PC-9 (cell line): ENCODE data around the gene APOLD1. TPM values are rescaled to one million over a fixed set of nuclear protein-coding genes. Genes with fewer than 3 reads are reported as not detected.
A peak's percentile ranks its signal among the peaks of the same experiment; 100 is the strongest.

Experiments used
- BruUV-seq: library from RNA; stranded (reverse); fragments of 400-500 nt; replicated peaks from 2 replicates; lab custom pipeline; 2021; lab: Mats Ljungman, UMichigan
- CTCF ChIA-PET: fragments of 300-600 bp; sonication (Branson Sonifier 250); formaldehyde crosslinking; loops from one replicate; lab custom pipeline; 2022; ENCODE audit warnings: antibody characterized with exemption; lab: Charles Lee
- POLR2A ChIA-PET: fragments of 300-600 bp; sonication (Branson Sonifier 250); formaldehyde crosslinking; loops from one replicate; lab custom pipeline; 2022; ENCODE audit warnings: antibody characterized with exemption; ENCODE audit not compliant: unreplicated experiment; lab: Charles Lee
- DNase-seq, 2 experiments: peaks; one replicate each; pipeline versions ENCODE4 v3.0.0 to v3.0.0-alpha.2; 2015 to 2022; ENCODE audit warnings: mixed read lengths in 1 of 2
- H2AFZ ChIP-seq: fragments of 200-600 bp; sonication (generic); 2 replicates; pipeline ENCODE4 v1.8.1; 2017; ENCODE audit warnings: antibody characterized with exemption
- H3F3A ChIP-seq: fragments of 200-600 bp; sonication (generic); 2 replicates; pipeline ENCODE4 v1.8.1; 2017; ENCODE audit warnings: antibody characterized with exemption, mild to moderate bottlenecking, low read depth; ENCODE audit not compliant: insufficient read depth
- H3K27ac ChIP-seq: fragments of 200-600 bp; sonication (generic); 2 replicates; pipeline ENCODE4 v1.6.1; 2016; ENCODE audit warnings: mixed run types
- H3K27me3 ChIP-seq: fragments of 200-600 bp; sonication (generic); 2 replicates; pipeline ENCODE4 v1.6.1; 2016; ENCODE audit warnings: low read depth, mixed run types; ENCODE audit not compliant: insufficient read depth
- H3K36me3 ChIP-seq: fragments of 200-600 bp; sonication (generic); 2 replicates; pipeline ENCODE4 v1.6.1; 2016; ENCODE audit warnings: low read depth, mixed run types
- H3K4me1 ChIP-seq: fragments of 200-600 bp; sonication (generic); replicated peaks from 2 replicates; pipeline ENCODE4 v1.6.1; 2016; ENCODE audit warnings: mixed run types; ENCODE audit not compliant: insufficient read depth
- H3K4me2 ChIP-seq: fragments of 200-600 bp; sonication (generic); 2 replicates; pipeline ENCODE4 v1.6.1; 2017; ENCODE audit warnings: mixed run types
- H3K4me3 ChIP-seq: fragments of 200-600 bp; sonication (generic); 2 replicates; pipeline ENCODE4 v1.6.1; 2016; ENCODE audit warnings: mixed run types
- H3K79me2 ChIP-seq: fragments of 200-600 bp; sonication (generic); 2 replicates; pipeline ENCODE4 v1.6.1; 2017; ENCODE audit warnings: low read depth, mixed run types
- H3K9me2 ChIP-seq: fragments of 200-600 bp; sonication (generic); 2 replicates; pipeline ENCODE4 v1.8.1; 2017; ENCODE audit warnings: mild to moderate bottlenecking; ENCODE audit not compliant: insufficient read depth
- H3K9me3 ChIP-seq: fragments of 200-600 bp; sonication (generic); 2 replicates; pipeline ENCODE4 v1.8.1; 2016; ENCODE audit warnings: low read depth; ENCODE audit not compliant: insufficient read depth
- H4K20me1 ChIP-seq: fragments of 200-600 bp; sonication (generic); 2 replicates; pipeline ENCODE4 v1.8.1; 2017; ENCODE audit not compliant: insufficient read depth
- CTCF ChIP-seq: fragments of 200-600 bp; sonication (generic); conservative IDR thresholded peaks from 2 replicates; pipeline ENCODE4 v1.6.1; 2017; ENCODE audit warnings: mixed run types, antibody characterized with exemption, mild to moderate bottlenecking, moderate library complexity
- EZH2 ChIP-seq: fragments of 200-600 bp; sonication (generic); IDR thresholded peaks from 2 replicates; pipeline ENCODE4 v1.8.0; 2017; ENCODE audit warnings: antibody characterized with exemption, low read depth
- intact Hi-C: fragments of 100-400 bp; cut with micrococcal nuclease; formaldehyde crosslinking; loops from one replicate; pipeline ENCODE4 v1.10.0; 2022; ENCODE audit not compliant: unreplicated experiment
- total RNA-seq: library from RNA; stranded (reverse); gene quantifications from 2 replicates; pipeline ENCODE4 v1.2.3, GENCODE V29; 2021

The APOLD1 gene
- total RNA-seq, 1 experiment from 2014 or later, result 23.3 TPM

- CTCF ChIA-PET, result interaction anchor here (1.1 kb wide), 1 partner anchor 11 kb away, joined by 3 read pairs; no protein-coding TSS in a partner anchor
- POLR2A ChIA-PET, result interaction anchor here (0.5 kb wide), 1 partner anchor 221 kb away, joined by 5 read pairs; no protein-coding TSS in a partner anchor
- H3K4me1 ChIP-seq, result peaks cover 27% of the 10 kb centered on the region
Measured at GRCh38 chr12:12755923-12756322, 29.5 kb upstream of the APOLD1 start.

GRCh38 chr12:12757121-12757520 lies 28.3 kb upstream of the APOLD1 start:
- POLR2A ChIA-PET, result interaction anchor here (0.6 to 0.7 kb wide), 2 partner anchors 11 to 46 kb away, joined by 3 read pairs; no protein-coding TSS in a partner anchor

More at GRCh38 chr12:12755923-12756322, 29.5 kb upstream of the APOLD1 start:
- no peaks in the 10 kb centered on the region for H3K9me3 ChIP-seq
- intact Hi-C loops, result no loop called here
- H3K27me3 ChIP-seq, result no peaks in the 10 kb centered on the region
- H3K79me2 ChIP-seq, result no peaks in the 10 kb centered on the region
- no peak for DNase-seq
- H2AFZ ChIP-seq, result no peak overlapping the region
- BruUV-seq, result no TSS peak
- no peak overlapping the region for H3K27ac ChIP-seq
- H3K9me2 ChIP-seq, result no peaks in the 10 kb centered on the region
- H3K4me3 ChIP-seq, result no peak overlapping the region
- H4K20me1 ChIP-seq, result no peaks in the 10 kb centered on the region
- no peak overlapping the region for H3K4me2 ChIP-seq
- no peak for TF ChIP-seq CTCF
- no peak for TF ChIP-seq EZH2
- H3K36me3 ChIP-seq, result no peaks in the 10 kb centered on the region
- peaks cover 25% of the 10 kb centered on the region for H3F3A ChIP-seq

GRCh38 chr12:12759234-12759915 lies 26.1 kb upstream of the APOLD1 start:
- no peaks in the 10 kb centered on the region for H4K20me1 ChIP-seq
- CTCF ChIA-PET, result interaction anchor here (0.5 to 1.3 kb wide), 2 partner anchors 17 to 29 kb away, joined by 6 to 7 read pairs; no protein-coding TSS in a partner anchor
- no peak for TF ChIP-seq EZH2
- no peak for TF ChIP-seq CTCF
- no peaks in the 10 kb centered on the region for H3K9me3 ChIP-seq
- intact Hi-C loops, result loop anchor here (2.0 kb wide), 1 partner anchor 19 kb away; no protein-coding TSS in a partner anchor
- POLR2A ChIA-PET, result interaction anchor here (0.5 to 0.7 kb wide), 4 partner anchors 21 to 132 kb away, joined by 3 to 8 read pairs (median 4); partner anchors contain the start of gene GPRC5A
- peak overlapping the region; percentile 72 for H3K4me2 ChIP-seq
- peaks cover 27% of the 10 kb centered on the region for H3K4me1 ChIP-seq
- H3K36me3 ChIP-seq, result no peaks in the 10 kb centered on the region
- BruUV-seq, result TSS peak; percentile 53
- H3K4me3 ChIP-seq, result no peak overlapping the region
- no peaks in the 10 kb centered on the region for H3K27me3 ChIP-seq
- H2AFZ ChIP-seq, result peak overlapping the region; percentile 66; the same call in 1 of the 2 replicates
- H3K9me2 ChIP-seq, result no peaks in the 10 kb centered on the region
- no peaks in the 10 kb centered on the region for H3K79me2 ChIP-seq
- peak overlapping the region; percentile 87 for H3K27ac ChIP-seq
- DNase-seq, result no peak
- H3F3A ChIP-seq, result peaks cover 25% of the 10 kb centered on the region

More at GRCh38 chr12:12757121-12757520, 28.3 kb upstream of the APOLD1 start:
- Histone ChIP-seq H3K4me3 (no peak overlapping the region), H3K4me2 (no peak overlapping the region), H3K27ac (peak overlapping the region; percentile 87), H3K36me3 (no peaks in the 10 kb centered on the region), H3K9me3 (no peaks in the 10 kb centered on the region), H3K4me1 (peaks cover 27% of the 10 kb centered on the region), H3K27me3 (no peaks in the 10 kb centered on the region), H3K9me2 (no peaks in the 10 kb centered on the region), H3K79me2 (no peaks in the 10 kb centered on the region), H2AFZ (no peak overlapping the region), H3F3A (peaks cover 25% of the 10 kb centered on the region), H4K20me1 (no peaks in the 10 kb centered on the region)
- CTCF ChIA-PET, result interaction anchor here (1.1 kb wide), 1 partner anchor 13 kb away, joined by 3 read pairs; no protein-coding TSS in a partner anchor
- no TSS peak for BruUV-seq
- intact Hi-C loops, result no loop called here
- TF ChIP-seq CTCF (no peak), EZH2 (no peak)
- DNase-seq, result no peak
